IMR-90 (cell line): ENCODE measurements around the gene TIAM2. TPM values are rescaled to one million over a fixed set of nuclear protein-coding genes. Genes with fewer than 3 reads are reported as not detected.

Source experiments
- ATAC-seq: fragments of 200-7000 bp; cut with Tn5 transposase; 2 replicates; pipeline ENCODE4 v1.9.1; 2020; ENCODE audit warnings: low read depth, mild to moderate bottlenecking, moderate library complexity
- BruUV-seq: library from RNA; stranded (reverse); fragments of 400-500 nt; replicated peaks from 2 replicates; lab custom pipeline; 2021; lab: Mats Ljungman, UMichigan
- CTCF ChIA-PET: fragments of 300-600 bp; formaldehyde crosslinking; extraction: SDS; loops from one replicate; lab custom pipeline; 2021; ENCODE audit warnings: antibody characterized with exemption; lab: Yijun Ruan, JAX
- POLR2A ChIA-PET: fragments of 300-600 bp; sonication (Branson Sonifier 250); formaldehyde crosslinking; loops from one replicate; lab custom pipeline; 2022; ENCODE audit warnings: antibody characterized with exemption; ENCODE audit not compliant: unreplicated experiment; lab: Charles Lee
- DNase-seq: peaks from one replicate; pipeline ENCODE4 v3.0.0; 2013
- H2AFZ ChIP-seq: replicated peaks from 2 replicates; pipeline ENCODE3; 2013; ENCODE audit warnings: low read length, mild to moderate bottlenecking; ENCODE audit not compliant: poor library complexity
- H2AK5ac ChIP-seq: 2 replicates; pipeline ENCODE4 v1.6.1; 2013; ENCODE audit warnings: low read depth, low read length, inconsistent platforms
- H2AK9ac ChIP-seq: replicated peaks from 2 replicates; pipeline ENCODE3; 2013; ENCODE audit warnings: mild to moderate bottlenecking, low read depth, low read length, moderate library complexity; ENCODE audit not compliant: poor library complexity
- H2BK120ac ChIP-seq: 2 replicates; pipeline ENCODE4 v1.6.1; 2013; ENCODE audit warnings: low read depth, low read length, inconsistent platforms
- H2BK15ac ChIP-seq: 3 replicates; pipeline ENCODE4 v1.6.1; 2013; ENCODE audit warnings: low read depth, low read length, inconsistent platforms
- H2BK20ac ChIP-seq: 2 replicates; pipeline ENCODE4 v1.6.1; 2013; ENCODE audit warnings: low read depth, mild to moderate bottlenecking, inconsistent platforms, low read length, moderate library complexity
- H2BK5ac ChIP-seq: 2 replicates; pipeline ENCODE4 v1.6.1; 2013; ENCODE audit warnings: mild to moderate bottlenecking, low read depth, low read length, inconsistent platforms; ENCODE audit not compliant: poor library complexity, severe bottlenecking
- H3K14ac ChIP-seq: replicated peaks from 2 replicates; pipeline ENCODE4 v1.6.1; 2013; ENCODE audit warnings: low read depth, low read length, inconsistent platforms
- H3K18ac ChIP-seq: 2 replicates; pipeline ENCODE4 v1.6.1; 2013; ENCODE audit warnings: low read depth, low read length, control low read depth
- H3K23ac ChIP-seq: 2 replicates; pipeline ENCODE4 v1.6.1; 2013; ENCODE audit warnings: low read depth, low read length, inconsistent platforms
- H3K27ac ChIP-seq: 2 replicates; pipeline ENCODE4 v1.5.1; 2013; ENCODE audit warnings: mild to moderate bottlenecking, control low read depth, low read length; ENCODE audit not compliant: insufficient read depth
- H3K27me3 ChIP-seq: 2 replicates; pipeline ENCODE4 v1.6.1; 2013; ENCODE audit warnings: low read length; ENCODE audit not compliant: control insufficient read depth, insufficient read depth
- H3K36me3 ChIP-seq: 2 replicates; pipeline ENCODE4 v1.6.1; 2013; ENCODE audit warnings: low read length, mixed read lengths; ENCODE audit not compliant: control insufficient read depth, insufficient read depth
- H3K4ac ChIP-seq: 2 replicates; pipeline ENCODE4 v1.6.1; 2013; ENCODE audit warnings: low read depth, low read length, inconsistent platforms
- H3K4me1 ChIP-seq: 2 replicates; pipeline ENCODE4 v1.6.1; 2013; ENCODE audit warnings: low read length, mixed read lengths; ENCODE audit not compliant: control insufficient read depth, insufficient read depth
- H3K4me2 ChIP-seq: 2 replicates; pipeline ENCODE4 v1.6.1; 2013; ENCODE audit warnings: low read depth, mild to moderate bottlenecking, control low read depth, low read length, moderate library complexity
- H3K4me3 ChIP-seq: 2 replicates; pipeline ENCODE4 v1.5.1; 2013; ENCODE audit warnings: low read depth, mild to moderate bottlenecking, control low read depth, low read length, moderate library complexity; ENCODE audit not compliant: insufficient read depth
- H3K56ac ChIP-seq: 2 replicates; pipeline ENCODE4 v1.6.1; 2013; ENCODE audit warnings: low read length, inconsistent platforms; ENCODE audit not compliant: insufficient read depth; ENCODE audit errors: extremely low read depth
- H3K79me1 ChIP-seq, 2 experiments: 2 replicates each; pipeline ENCODE4 v1.6.1; 2013; ENCODE audit warnings: low read length in 2 of 2, inconsistent platforms in 1 of 2, low read depth in 1 of 2
- H3K9ac ChIP-seq: 2 replicates; pipeline ENCODE4 v1.6.1; 2013; ENCODE audit warnings: low read depth, low read length, control low read depth
- H3K9me1 ChIP-seq: 2 replicates; pipeline ENCODE4 v1.6.1; 2013; ENCODE audit warnings: low read length, inconsistent platforms; ENCODE audit not compliant: insufficient read depth
- H3K9me3 ChIP-seq: 2 replicates; pipeline ENCODE4 v1.6.1; 2013; ENCODE audit warnings: low read length; ENCODE audit not compliant: control insufficient read depth, insufficient read depth
- H4K20me1 ChIP-seq: 2 replicates; pipeline ENCODE4 v1.6.1; 2013; ENCODE audit warnings: low read length, inconsistent platforms; ENCODE audit not compliant: insufficient read depth
- H4K5ac ChIP-seq: 2 replicates; pipeline ENCODE4 v1.6.1; 2013; ENCODE audit warnings: mild to moderate bottlenecking, low read depth, low read length, control low read depth
- H4K8ac ChIP-seq, 2 experiments: 2 replicates each; pipeline ENCODE4 v1.6.1; 2013; ENCODE audit warnings: low read depth in 2 of 2, low read length in 2 of 2, control low read depth in 1 of 2, inconsistent platforms in 1 of 2
- H4K91ac ChIP-seq: 2 replicates; pipeline ENCODE4 v1.6.1; 2013; ENCODE audit warnings: low read depth, low read length, inconsistent platforms; ENCODE audit not compliant: insufficient read depth
- FOS ChIP-seq: fragments of 150-350 bp; IDR thresholded peaks from 2 replicates; pipeline ENCODE4 v1.6.1; 2016; ENCODE audit warnings: low read depth, low read length
- SMC3 ChIP-seq: fragments of 150-350 bp; IDR thresholded peaks from 2 replicates; pipeline ENCODE4 v1.6.1; 2016; ENCODE audit warnings: low read depth, mild to moderate bottlenecking, antibody characterized with exemption, low read length, moderate library complexity
- WGBS, 2 experiments: methylation state at CpG; one replicate each; pipeline versions ENCODE4 v1.1.5 to v1.1.7; 2013; ENCODE audit warnings: missing lambda C conversion rate in 2 of 2; ENCODE audit not compliant: insufficient read length in 1 of 2; ENCODE audit errors: extremely low coverage in 2 of 2; 5-methylcytosine and 5-hydroxymethylcytosine counted together
- dilution Hi-C: fragments of 300-500 bp; cut with HindIII; formaldehyde crosslinking; loops from one replicate; pipeline ENCODE4 v1.14.3; 2018; ENCODE audit warnings: low sequenced_read_pairs; ENCODE audit not compliant: unreplicated experiment
- in situ Hi-C: fragments of 300-500 bp; cut with MboI; formaldehyde crosslinking; loops from 3 replicates; pipeline ENCODE4 v1.14.3; 2019; ENCODE audit warnings: low sequenced_read_pairs, inconsistent platforms, mixed read lengths
- intact Hi-C: fragments of 100-400 bp; cut with micrococcal nuclease; formaldehyde crosslinking; loops from 2 replicates; pipeline ENCODE4 v1.10.0; 2022
- polyA plus RNA-seq, 3 experiments: library from polyadenylated mRNA; depleted of rRNA; stranded (reverse); fragments of >200 nt; gene quantifications; 2 replicates each; pipeline ENCODE4 v1.2.3, GENCODE V29; 2012; ENCODE audit warnings: low replicate concordance in 1 of 3
- total RNA-seq: library from RNA; depleted of rRNA; stranded (reverse); fragments of >200 nt; gene quantifications from 2 replicates; pipeline ENCODE4 v1.2.3, GENCODE V29; 2012

The TIAM2 gene
- total and polyA plus RNA-seq, 2 of the 4 experiments (the other 2 are of a cell fraction), result 3.1 to 4.7 TPM

DNA sequence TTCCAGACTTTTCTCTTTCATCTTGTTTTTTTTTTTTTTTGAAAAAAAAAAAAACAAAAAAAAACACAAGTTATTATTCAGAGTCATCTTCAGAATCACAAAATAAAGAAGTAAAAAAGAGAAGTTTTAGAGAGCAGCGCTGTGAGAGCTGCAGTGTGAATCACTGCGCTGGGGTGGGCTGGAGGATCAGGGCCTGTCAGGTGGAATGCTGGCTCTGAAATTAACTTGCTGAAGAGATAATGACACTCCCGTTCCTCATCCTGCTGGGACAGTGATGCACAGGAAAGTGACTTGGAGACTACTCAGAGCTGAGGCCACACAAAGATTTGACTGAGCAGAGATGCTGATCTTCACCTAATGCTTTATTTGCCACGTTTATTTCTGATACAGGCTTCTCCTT is 226.0 kb downstream of the TIAM2 start:
- no peak overlapping the region for H2BK20ac ChIP-seq
- TF ChIP-seq FOS, result no peak
- no peak for TF ChIP-seq SMC3
- WGBS, 2 experiments, result 70% methylated on average over 2 of the region's 4 CpGs; no CpG with 5 or more reads in 1 of the 2 experiments
- dilution Hi-C loops (no loop called here), intact Hi-C loops (no loop called here), in situ Hi-C loops (no loop called here)
- no peak overlapping the region for H2BK5ac ChIP-seq
- no peaks in the 10 kb centered on the region for H3K27me3 ChIP-seq
- H3K4me3 ChIP-seq, result no peak overlapping the region
- POLR2A ChIA-PET, result no interaction called here
- H3K56ac ChIP-seq, result no peak overlapping the region
- H2BK120ac ChIP-seq, result no peak overlapping the region
- H3K14ac ChIP-seq, result no peak overlapping the region
- no peaks in the 10 kb centered on the region for H3K79me1 ChIP-seq
- H3K4me1 ChIP-seq, result peaks cover 9% of the 10 kb centered on the region
- 0 out of 3 replicates have a peak overlapping the region, but pooled peaks have one; percentile 36 for H2BK15ac ChIP-seq
- no peak overlapping the region for H4K5ac ChIP-seq
- peaks cover 5% of the 10 kb centered on the region; the same call in 1 of the 2 replicates for H3K9me1 ChIP-seq
- ATAC-seq (no peak), DNase-seq (no peak)
- H3K18ac ChIP-seq, result no peak overlapping the region
- H2AK9ac ChIP-seq, result no peak overlapping the region
- no peak overlapping the region for H3K4ac ChIP-seq
- no peak overlapping the region for H3K27ac ChIP-seq
- no peak overlapping the region for H3K9ac ChIP-seq
- H3K23ac ChIP-seq, result no peak overlapping the region
- H3K9me3 ChIP-seq, result no peaks in the 10 kb centered on the region
- H2AFZ ChIP-seq, result no peak overlapping the region
- CTCF ChIA-PET, result no interaction called here
- H4K91ac ChIP-seq, result no peak overlapping the region
- no peaks in the 10 kb centered on the region for H3K36me3 ChIP-seq
- no peak overlapping the region for H3K4me2 ChIP-seq
- H4K8ac ChIP-seq, result no peak overlapping the region
- H2AK5ac ChIP-seq, result no peak overlapping the region
- H4K20me1 ChIP-seq, result no peaks in the 10 kb centered on the region
- BruUV-seq, result no TSS peak
